Parathyroid adenoma (tissue), 2 donors: ENCODE data around the gene RRBP1.

ENCODE experiments used
- H2AFZ ChIP-seq: fragments of 300-600 bp; sonication (generic); one replicate; pipeline ENCODE4 v1.7.0; 2017; ENCODE audit warnings: antibody characterized with exemption, mild to moderate bottlenecking
- H3K27ac ChIP-seq: fragments of 300-600 bp; sonication (generic); one replicate; pipeline ENCODE4 v1.7.0; 2017
- H3K27me3 ChIP-seq: fragments of 300-600 bp; sonication (generic); one replicate; pipeline ENCODE4 v1.7.0; 2017; ENCODE audit warnings: low read length; ENCODE audit not compliant: control insufficient read depth, insufficient read depth
- H3K36me3 ChIP-seq: fragments of 300-600 bp; sonication (generic); one replicate; pipeline ENCODE4 v1.7.0; 2017; ENCODE audit warnings: low read length; ENCODE audit not compliant: control insufficient read depth, insufficient read depth
- H3K4me1 ChIP-seq: fragments of 300-600 bp; sonication (generic); one replicate; pipeline ENCODE4 v1.7.0; 2017; ENCODE audit warnings: control low read depth
- H3K4me2 ChIP-seq: fragments of 300-600 bp; sonication (generic); one replicate; pipeline ENCODE4 v1.7.0; 2017; ENCODE audit warnings: low read length
- H3K4me3 ChIP-seq: fragments of 300-600 bp; sonication (generic); one replicate; pipeline ENCODE4 v1.7.0; 2017; ENCODE audit warnings: low read depth, low read length
- H3K79me2 ChIP-seq: fragments of 300-600 bp; sonication (generic); one replicate; pipeline ENCODE4 v1.7.0; 2017; ENCODE audit warnings: control low read depth
- H3K9ac ChIP-seq: fragments of 300-600 bp; sonication (generic); one replicate; pipeline ENCODE4 v1.7.0; 2017; ENCODE audit warnings: mild to moderate bottlenecking
- H3K9me3 ChIP-seq: fragments of 300-600 bp; sonication (generic); one replicate; pipeline ENCODE4 v1.7.0; 2017; ENCODE audit warnings: low read length; ENCODE audit not compliant: control insufficient read depth
- CTCF ChIP-seq: fragments of 300-600 bp; sonication (generic); IDR thresholded peaks from one replicate; pipeline ENCODE4 v1.7.0; 2017; ENCODE audit warnings: antibody characterized with exemption, mild to moderate bottlenecking
- donor health status: primary hyperparathyroidism.

RRBP1 gene

GRCh38 chr20:17657898-17658647, 24.0 kb downstream of the RRBP1 start:
- Histone ChIP-seq H3K36me3 (no peaks in the 10 kb centered on the region), H3K9me3 (no peaks in the 10 kb centered on the region), H3K79me2 (peaks cover 36% of the 10 kb centered on the region), H3K4me3 (no peak overlapping the region), H3K27me3 (no peaks in the 10 kb centered on the region), H3K9ac (no peak overlapping the region), H3K27ac (no peak overlapping the region), H3K4me1 (peaks cover 6% of the 10 kb centered on the region), H2AFZ (no peak overlapping the region), H3K4me2 (no peak overlapping the region)
- no peak for TF ChIP-seq CTCF

DNA sequence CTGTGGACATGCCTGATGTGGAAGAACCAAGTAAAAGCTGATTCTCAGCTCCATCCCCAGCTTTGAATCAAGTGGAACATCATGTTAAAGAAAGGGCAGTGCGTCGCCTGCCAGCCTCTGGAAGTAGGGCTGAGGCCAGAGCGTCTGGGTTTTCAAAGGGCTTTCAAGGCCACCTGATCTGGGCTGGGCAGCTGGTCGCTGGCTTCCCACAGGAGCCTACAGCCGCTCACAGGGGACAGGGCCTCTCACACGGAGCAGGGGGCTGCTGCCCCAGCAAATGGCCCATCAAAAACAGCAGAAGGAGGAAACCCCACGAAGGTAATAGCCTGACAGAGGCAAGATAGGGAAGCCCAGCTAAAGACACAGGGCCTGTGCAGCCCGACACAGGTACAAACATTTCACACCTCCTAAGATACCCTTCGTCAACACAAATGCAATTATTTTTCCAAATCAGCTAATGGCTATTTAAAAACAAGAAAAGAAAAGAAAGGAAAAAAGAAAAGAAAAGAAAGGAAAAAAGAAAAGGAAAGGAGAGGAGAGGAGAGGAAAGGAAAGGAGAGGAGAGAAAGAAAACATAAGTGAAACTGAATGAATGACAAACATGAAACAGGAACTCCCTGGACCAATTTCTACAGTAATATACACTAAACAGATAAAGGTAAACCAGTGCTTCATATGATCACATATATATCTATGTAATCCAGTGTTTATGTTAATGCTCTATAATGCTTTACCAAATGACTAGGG, 24.8 kb downstream of the RRBP1 start:
- Histone ChIP-seq H3K27me3 (no peaks in the 10 kb centered on the region), H3K27ac (no peak overlapping the region), H3K9me3 (no peaks in the 10 kb centered on the region), H2AFZ (no peak overlapping the region), H3K4me1 (peaks cover 6% of the 10 kb centered on the region), H3K36me3 (no peaks in the 10 kb centered on the region), H3K4me2 (no peak overlapping the region), H3K4me3 (no peak overlapping the region), H3K79me2 (peaks cover 36% of the 10 kb centered on the region), H3K9ac (no peak overlapping the region)
- TF ChIP-seq CTCF, result no peak

GRCh38 chr20:17655865-17656479, 26.1 kb downstream of the RRBP1 start:
- Histone ChIP-seq H3K36me3 (no peaks in the 10 kb centered on the region), H3K27ac (no peak overlapping the region), H3K4me1 (peaks cover 11% of the 10 kb centered on the region), H3K4me3 (no peak overlapping the region), H3K9ac (no peak overlapping the region), H3K9me3 (no peaks in the 10 kb centered on the region), H3K4me2 (no peak overlapping the region), H2AFZ (no peak overlapping the region), H3K27me3 (no peaks in the 10 kb centered on the region), H3K79me2 (peaks cover 40% of the 10 kb centered on the region)
- no peak for TF ChIP-seq CTCF

- Histone ChIP-seq H2AFZ (no peak overlapping the region), H3K4me3 (no peak overlapping the region), H3K9ac (no peak overlapping the region), H3K27ac (no peak overlapping the region), H3K79me2 (peaks cover 40% of the 10 kb centered on the region), H3K9me3 (no peaks in the 10 kb centered on the region), H3K4me1 (peaks cover 8% of the 10 kb centered on the region), H3K4me2 (no peak overlapping the region), H3K27me3 (no peaks in the 10 kb centered on the region), H3K36me3 (no peaks in the 10 kb centered on the region)
- no peak for TF ChIP-seq CTCF
Measured at GRCh38 chr20:17655286-17655651, 26.8 kb downstream of the RRBP1 start.
